SK-N-SH (cell line): ENCODE results near the gene ERH. TPM values are rescaled to one million over a fixed set of nuclear protein-coding genes. Genes with fewer than 3 reads are reported as not detected.

ENCODE experiments used
- CTCF ChIA-PET: fragments of 300-600, 350-600 bp; formaldehyde crosslinking; extraction: SDS; loops from one replicate; lab custom pipeline; 2021; lab: Yijun Ruan, JAX
- POLR2A ChIA-PET: fragments of 350-600 bp; sonication (Branson Sonifier 250); formaldehyde crosslinking; extraction: SDS; loops from one replicate; lab custom pipeline; 2020; ENCODE audit warnings: antibody characterized with exemption, inconsistent platforms; lab: Yijun Ruan, JAX
- DNase-seq: peaks from one replicate; pipeline ENCODE4 v3.0.0; 2012
- H2AFZ ChIP-seq: fragments of 200-600 bp; sonication (generic); 2 replicates; pipeline ENCODE4 v1.8.1; 2016; ENCODE audit warnings: antibody characterized with exemption, mild to moderate bottlenecking, low read depth
- H3F3A ChIP-seq: fragments of 200-600 bp; sonication (generic); replicated peaks from 2 replicates; pipeline ENCODE3; 2016; ENCODE audit warnings: antibody characterized with exemption, mild to moderate bottlenecking; ENCODE audit not compliant: insufficient read depth
- H3K27ac ChIP-seq, 2 experiments: fragments of 200-500 bp in 1 of 2; fragments of 200-600 bp in 1 of 2; sonication (Bioruptor generic) in 1 of 2; sonication (generic), shearing (Covaris generic) in 1 of 2; 2 replicates each; pipeline versions ENCODE4 v1.5.1 to v1.6.1; 2014 to 2016; ENCODE audit warnings: low read depth in 2 of 2, inconsistent platforms in 1 of 2, low read length in 1 of 2, mild to moderate bottlenecking in 1 of 2, mixed read lengths in 1 of 2
- H3K27me3 ChIP-seq: fragments of 200-600 bp; sonication (generic), shearing (Covaris generic); 2 replicates; pipeline ENCODE4 v1.6.1; 2016; ENCODE audit warnings: mixed run types; ENCODE audit not compliant: insufficient read depth
- H3K36me3 ChIP-seq, 2 experiments: fragments of 200-500 bp in 1 of 2; fragments of 200-600 bp in 1 of 2; sonication (Bioruptor generic) in 1 of 2; sonication (generic) in 1 of 2; replicated peaks in 1 of 2; 2 replicates each; pipeline versions ENCODE3 to v1.5.1; 2014 to 2016; ENCODE audit warnings: low read length in 1 of 2, mild to moderate bottlenecking in 1 of 2; ENCODE audit not compliant: insufficient read depth in 2 of 2, control insufficient read depth in 1 of 2
- H3K4me1 ChIP-seq, 2 experiments: fragments of 200-500 bp in 1 of 2; fragments of 200-600 bp in 1 of 2; sonication (Bioruptor generic) in 1 of 2; sonication (generic), shearing (Covaris generic) in 1 of 2; 2 replicates each; pipeline versions ENCODE4 v1.5.1 to v1.6.1; 2014 to 2016; ENCODE audit warnings: low read depth in 1 of 2, low read length in 1 of 2, mixed run types in 1 of 2; ENCODE audit not compliant: insufficient read depth in 2 of 2, control insufficient read depth in 1 of 2
- H3K4me2 ChIP-seq: fragments of 200-600 bp; sonication (generic), shearing (Covaris generic); 2 replicates; pipeline ENCODE4 v1.6.1; 2017; ENCODE audit warnings: mixed run types
- H3K4me3 ChIP-seq, 2 experiments: fragments of 200-500 bp in 1 of 2; fragments of 200-600 bp in 1 of 2; sonication (Bioruptor generic) in 1 of 2; sonication (generic), shearing (Covaris generic) in 1 of 2; 2 replicates each; pipeline versions ENCODE4 v1.5.1 to v1.8.1; 2014 to 2016; ENCODE audit warnings: low read depth in 2 of 2, inconsistent platforms in 1 of 2, low read length in 1 of 2, mild to moderate bottlenecking in 1 of 2, mixed read lengths in 1 of 2, moderate library complexity in 1 of 2
- H3K79me2 ChIP-seq: fragments of 200-600 bp; sonication (generic); 2 replicates; pipeline ENCODE4 v1.8.1; 2017; ENCODE audit warnings: mild to moderate bottlenecking; ENCODE audit not compliant: insufficient read depth
- H3K9ac ChIP-seq: fragments of 200-600 bp; sonication (generic); 2 replicates; pipeline ENCODE4 v1.6.1; 2017; ENCODE audit warnings: mixed run types
- H3K9me2 ChIP-seq: fragments of 200-600 bp; sonication (generic); 2 replicates; pipeline ENCODE4 v1.6.1; 2017; ENCODE audit warnings: mixed run types
- H3K9me3 ChIP-seq: fragments of 200-600 bp; sonication (generic); 2 replicates; pipeline ENCODE4 v1.6.1; 2017; ENCODE audit warnings: mixed run types, mild to moderate bottlenecking, moderate library complexity
- H4K20me1 ChIP-seq: fragments of 200-600 bp; sonication (generic); 2 replicates; pipeline ENCODE4 v1.6.1; 2017; ENCODE audit warnings: mild to moderate bottlenecking, mixed run types; ENCODE audit not compliant: insufficient read depth
- ELF1 ChIP-seq: IDR thresholded peaks from 2 replicates; pipeline ENCODE4 v1.4.0; 2012
- FOXM1 ChIP-seq: IDR thresholded peaks from 2 replicates; pipeline ENCODE4 v1.4.0; 2012; ENCODE audit warnings: low read depth, mild to moderate bottlenecking
- POLR2AphosphoS5 ChIP-seq: IDR thresholded peaks from 2 replicates; pipeline ENCODE4 v1.6.1; 2012; ENCODE audit warnings: low read depth, low read length
- RCOR1 ChIP-seq: fragments of 150-350 bp; IDR thresholded peaks from 2 replicates; pipeline ENCODE4 v1.6.1; 2017; ENCODE audit warnings: antibody characterized with exemption, low read length
- REST ChIP-seq: IDR thresholded peaks from 2 replicates; pipeline ENCODE4 v1.6.1; 2012; ENCODE audit warnings: mild to moderate bottlenecking, low read depth, low read length, moderate library complexity
- USF2 ChIP-seq: fragments of 150-350 bp; IDR thresholded peaks from 2 replicates; pipeline ENCODE4 v1.6.1; 2017; ENCODE audit warnings: antibody characterized with exemption, low read length, low read depth, borderline replicate concordance
- WGBS: methylation state at CpG from one replicate; pipeline ENCODE4 v1.1.6; 2017; ENCODE audit warnings: low lambda C conversion rate; 5-methylcytosine and 5-hydroxymethylcytosine counted together
- polyA plus RNA-seq, 3 experiments: library from polyadenylated mRNA; depleted of rRNA; stranded (reverse); fragments of >200 nt; gene quantifications; 2 replicates each; pipeline ENCODE4 v1.2.3, GENCODE V29; 2012

The ERH gene
- polyA plus RNA-seq, 1 of the 3 experiments (the other 2 are of a cell fraction), result 186 TPM

- no peak overlapping the region for H2AFZ ChIP-seq
- H3K79me2 ChIP-seq, result peaks cover 52% of the 10 kb centered on the region
- no peaks in the 10 kb centered on the region for H3F3A ChIP-seq
- no peaks in the 10 kb centered on the region for H3K9me3 ChIP-seq
- no peak for DNase-seq
- CTCF ChIA-PET, result interaction anchor here (1.2 kb wide), 1 partner anchor 15 kb away, joined by 3 read pairs; no protein-coding TSS in a partner anchor
- TF ChIP-seq RCOR1, result no peak
- no peak for TF ChIP-seq POLR2AphosphoS5
- no peak for TF ChIP-seq FOXM1
- no peak for TF ChIP-seq USF2
- no peak overlapping the region for H3K4me3 ChIP-seq
- no peaks in the 10 kb centered on the region for H3K27me3 ChIP-seq
- H3K4me2 ChIP-seq, result no peak overlapping the region
- POLR2A ChIA-PET, result no interaction called here
- no peak overlapping the region for H3K27ac ChIP-seq
- 95% methylated on average over 11 of the region's 12 CpGs for WGBS
- peaks cover 0 to 5% of the 10 kb centered on the region in 2 experiments; a peak in 2 of 4 replicates for H3K4me1 ChIP-seq
- no peaks in the 10 kb centered on the region for H3K9me2 ChIP-seq
- H3K36me3 ChIP-seq, result peaks cover 14 to 16% of the 10 kb centered on the region in 2 experiments
- H4K20me1 ChIP-seq, result peaks cover 14% of the 10 kb centered on the region
- no peak overlapping the region for H3K9ac ChIP-seq
Observed at GRCh38 chr14:69439521-69440270, 41.6 kb upstream of the ERH start.

GRCh38 chr14:69432364-69432763 is 34.3 kb upstream of the ERH start:
- no peaks in the 10 kb centered on the region for H3K9me2 ChIP-seq
- 92% methylated on average over 2 of the region's 2 CpGs for WGBS
- H3K9ac ChIP-seq, result no peak overlapping the region
- no peak for TF ChIP-seq USF2
- TF ChIP-seq ELF1, result no peak
- TF ChIP-seq REST, result no peak
- DNase-seq, result no peak
- H3K79me2 ChIP-seq, result peaks cover 60% of the 10 kb centered on the region
- no peaks in the 10 kb centered on the region for H3K4me1 ChIP-seq
- ChIA-PET POLR2A (no interaction called here), CTCF (interaction anchor here (1.2 kb wide), 1 partner anchor 12 kb away, joined by 3 read pairs; no protein-coding TSS in a partner anchor)
- H3F3A ChIP-seq, result no peaks in the 10 kb centered on the region
- no peak overlapping the region for H3K4me3 ChIP-seq
- H3K36me3 ChIP-seq, result peaks cover 0 to 25% of the 10 kb centered on the region in 2 experiments
- H3K9me3 ChIP-seq, result no peaks in the 10 kb centered on the region
- H3K27me3 ChIP-seq, result no peaks in the 10 kb centered on the region
- H3K27ac ChIP-seq, result no peak overlapping the region
- no peak overlapping the region for H2AFZ ChIP-seq
- no peak overlapping the region for H3K4me2 ChIP-seq
- peaks cover 10% of the 10 kb centered on the region; the same call in 1 of the 2 replicates for H4K20me1 ChIP-seq
